GM04503 (cell line): ENCODE results near the gene FNDC5.

Experiments
- DNase-seq: peaks from one replicate; pipeline ENCODE4 v3.0.0-alpha.2; 2012; ENCODE audit warnings: low read depth

Gene FNDC5

GRCh38 chr1:32884032-32884372 is 13.3 kb upstream of the FNDC5 start:
- DNase-seq = no peak

DNA sequence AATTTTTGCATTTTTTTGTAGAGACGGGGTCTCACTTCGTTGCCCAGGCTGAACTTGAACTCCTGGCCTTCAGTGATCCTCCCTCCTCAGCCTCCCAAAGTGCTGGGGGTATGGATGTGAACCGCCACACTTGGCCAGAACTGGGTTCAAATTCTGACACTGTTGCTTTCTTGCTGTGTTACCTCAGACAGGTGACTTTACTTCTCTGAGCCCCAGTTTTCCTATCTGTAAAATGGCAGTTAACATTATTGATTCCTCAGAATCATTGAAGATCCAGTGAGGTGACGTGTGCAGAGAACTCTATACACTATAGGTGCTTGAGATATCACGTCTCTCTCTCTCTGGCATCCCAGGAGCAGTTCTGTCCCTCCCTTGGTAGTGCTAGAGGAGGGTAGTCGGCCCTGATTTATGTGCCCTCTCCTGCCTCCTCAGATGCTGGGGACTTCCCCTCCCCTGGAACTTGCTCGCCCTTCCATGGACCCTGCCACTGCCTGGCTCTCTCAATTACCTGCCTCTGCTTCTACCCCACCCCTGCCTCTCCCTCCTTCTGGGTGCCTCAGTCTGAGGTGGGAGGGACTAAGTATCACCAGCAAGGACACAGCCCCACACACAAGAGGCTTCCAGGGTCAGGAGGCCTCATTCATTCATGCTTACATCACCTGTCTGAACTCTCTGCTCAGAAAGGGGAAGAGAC is 12.8 kb upstream of the FNDC5 start:
- DNase-seq = no peak

- DNase-seq = no peak
Observed at GRCh38 chr1:32881871-32882850, 11.4 kb upstream of the FNDC5 start.

GRCh38 chr1:32881291-32881690 is 10.6 kb upstream of the FNDC5 start:
- DNase-seq = no peak

GRCh38 chr1:32878637-32879041 is 7.9 kb upstream of the FNDC5 start:
- DNase-seq = no peak

- no peak for DNase-seq
Observed at GRCh38 chr1:32878183-32878582, 7.5 kb upstream of the FNDC5 start.

- no peak for DNase-seq
Observed at GRCh38 chr1:32877211-32878110, 6.7 kb upstream of the FNDC5 start.

- DNase-seq = no peak
Observed at GRCh38 chr1:32876341-32877210, 5.9 kb upstream of the FNDC5 start.

DNA sequence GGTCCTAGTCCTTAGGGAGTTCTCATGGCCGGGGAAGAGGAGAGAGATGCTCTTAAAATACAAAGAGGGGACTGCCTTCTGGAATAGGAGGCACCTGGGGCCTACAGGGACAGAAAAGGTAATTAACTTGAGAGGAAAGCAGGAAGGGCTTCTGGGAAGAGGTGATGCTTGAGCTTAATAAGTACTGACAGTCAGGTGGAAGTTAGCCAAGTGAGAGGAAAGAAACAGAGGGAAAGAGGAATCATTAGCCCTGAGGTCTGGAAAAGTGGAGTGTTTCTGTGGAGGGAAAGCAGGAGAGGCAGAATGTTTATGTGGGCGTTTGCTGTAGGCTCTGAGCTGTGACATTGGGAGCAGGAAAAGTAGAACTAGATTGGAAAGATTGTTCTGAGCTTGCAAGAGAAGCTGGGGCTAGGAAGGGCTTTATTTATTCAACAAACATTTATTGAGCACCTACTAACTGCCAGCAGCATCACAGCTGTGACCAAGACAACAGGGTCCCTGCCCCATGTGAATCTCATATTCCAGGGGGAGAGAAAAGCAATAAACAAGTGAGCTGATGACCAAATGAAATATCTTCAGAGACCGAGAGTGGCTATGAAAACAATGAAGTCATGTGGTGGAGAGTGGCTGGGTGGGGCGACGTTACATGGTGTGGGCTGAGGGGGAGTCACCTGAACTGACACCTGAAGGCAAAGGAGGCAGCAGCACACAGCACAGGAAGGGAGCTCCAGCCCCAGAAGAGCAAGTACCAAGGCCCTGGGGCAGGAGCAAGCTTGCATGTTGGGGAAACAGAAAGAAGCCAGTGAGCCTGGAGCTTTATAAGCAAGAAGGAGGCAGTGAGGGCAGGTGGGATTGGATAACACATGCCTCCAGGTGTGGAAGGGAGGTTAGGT is 4.4 kb upstream of the FNDC5 start:
- DNase-seq = no peak

DNA sequence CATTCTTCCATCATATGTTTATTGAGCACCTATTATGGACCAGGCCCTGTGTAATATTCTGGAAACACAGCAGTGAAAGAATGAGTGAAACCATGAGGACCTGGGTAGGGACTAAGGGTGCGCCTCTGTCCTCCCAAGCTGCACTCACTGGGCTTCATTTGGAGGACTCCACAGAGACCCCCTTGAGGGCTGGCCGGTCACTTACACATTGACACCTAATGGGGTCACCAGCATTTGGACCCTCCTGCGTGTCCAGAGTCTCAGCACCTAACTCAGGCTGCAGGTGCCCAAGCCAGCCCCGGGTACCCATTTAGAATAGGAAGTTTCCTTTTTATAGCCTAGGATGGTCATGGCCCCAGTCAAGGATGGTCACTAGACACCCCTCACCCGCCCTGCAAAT is 2.8 kb upstream of the FNDC5 start:
- DNase-seq = no peak

DNA sequence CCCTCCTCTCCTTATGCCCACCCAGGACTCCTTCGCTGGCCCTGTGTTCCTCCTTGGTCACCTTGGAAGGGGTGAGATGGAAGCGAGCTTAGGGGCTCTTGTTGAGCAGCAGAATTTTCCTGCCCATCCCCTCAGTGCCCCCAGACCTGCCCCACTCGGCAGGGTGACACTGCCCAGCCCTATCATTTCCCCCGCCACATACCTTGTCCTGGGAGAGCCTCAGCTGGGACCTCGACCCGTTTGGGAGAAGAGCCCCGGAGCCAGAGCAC is 1.4 kb upstream of the FNDC5 start:
- DNase-seq = no peak

DNA sequence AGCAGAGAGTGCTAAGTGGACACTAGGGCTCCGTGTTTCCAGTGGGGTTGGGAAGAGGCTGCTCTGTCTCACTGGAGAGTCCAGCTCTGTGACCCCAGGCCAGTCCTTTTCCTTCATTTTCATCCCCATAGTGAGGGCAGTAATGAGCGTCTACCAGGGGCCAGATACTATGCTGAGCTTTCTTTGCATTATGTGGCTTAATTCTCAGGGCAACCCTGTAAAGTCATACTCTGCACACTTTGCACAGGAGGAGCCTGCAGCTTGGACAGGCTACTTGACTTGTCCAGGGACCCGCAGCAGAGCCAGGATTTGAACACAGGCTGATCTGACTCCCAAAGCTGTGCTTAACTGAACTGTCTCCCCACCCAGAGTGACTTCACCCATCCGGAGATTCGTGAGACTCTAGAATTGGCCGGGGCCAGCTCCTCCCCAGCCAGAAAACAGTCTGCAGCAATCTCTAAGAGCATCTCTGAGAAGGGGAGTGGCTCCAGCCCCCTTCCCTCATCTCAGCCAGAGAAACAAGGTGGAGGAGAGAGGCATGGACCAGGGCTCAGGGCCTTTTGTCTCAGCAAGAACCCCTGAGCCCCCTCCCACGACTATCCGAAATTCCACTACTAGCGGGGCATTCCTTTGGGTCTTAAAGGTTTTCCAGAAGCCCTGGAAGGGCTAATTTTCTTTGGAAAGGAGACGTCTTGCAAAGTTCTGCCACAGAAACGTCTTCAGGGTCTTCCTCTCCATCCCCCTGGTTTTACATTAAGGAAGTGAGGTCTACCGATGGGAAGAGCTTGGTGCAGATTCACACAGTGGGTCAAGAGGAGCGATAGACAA is 866 bp upstream of the FNDC5 start:
- DNase-seq = no peak

DNA sequence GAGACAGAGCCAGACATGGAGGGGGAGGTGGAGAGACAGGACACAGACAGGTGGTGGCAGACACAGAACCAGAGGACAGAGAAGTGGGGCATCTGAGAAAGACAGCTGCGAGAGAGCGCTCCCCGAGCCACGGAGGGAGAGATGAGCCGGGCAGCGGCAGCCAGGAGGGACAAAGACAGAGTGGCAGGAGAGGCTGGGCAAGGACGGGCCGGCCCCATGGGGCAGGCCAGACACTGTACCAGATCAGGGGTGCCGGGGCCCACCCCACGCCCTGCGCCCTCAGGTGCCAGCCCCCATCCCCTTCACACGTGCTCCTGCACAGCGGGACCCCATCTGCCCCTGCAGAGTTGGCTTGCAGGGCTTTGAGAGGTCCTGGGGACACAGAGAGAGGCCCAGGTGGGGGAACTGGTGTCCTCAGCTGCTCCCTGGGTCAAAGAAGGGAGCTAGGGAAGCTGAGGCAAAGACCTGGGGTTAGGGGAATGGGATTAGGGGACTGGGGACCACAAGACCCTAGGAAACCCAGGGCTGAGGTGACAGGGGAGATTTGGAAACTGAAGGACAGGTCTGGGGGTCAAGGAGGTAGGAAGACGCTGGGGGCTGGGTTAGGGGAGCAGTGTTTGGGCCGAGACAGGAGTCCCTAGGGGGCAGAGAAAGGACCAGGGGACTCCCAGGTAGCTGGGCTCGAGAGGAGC is 643 bp downstream of the FNDC5 start:
- no peak for DNase-seq

GRCh38 chr1:32868806-32869455 is 1.8 kb downstream of the FNDC5 start:
- DNase-seq = no peak

DNA sequence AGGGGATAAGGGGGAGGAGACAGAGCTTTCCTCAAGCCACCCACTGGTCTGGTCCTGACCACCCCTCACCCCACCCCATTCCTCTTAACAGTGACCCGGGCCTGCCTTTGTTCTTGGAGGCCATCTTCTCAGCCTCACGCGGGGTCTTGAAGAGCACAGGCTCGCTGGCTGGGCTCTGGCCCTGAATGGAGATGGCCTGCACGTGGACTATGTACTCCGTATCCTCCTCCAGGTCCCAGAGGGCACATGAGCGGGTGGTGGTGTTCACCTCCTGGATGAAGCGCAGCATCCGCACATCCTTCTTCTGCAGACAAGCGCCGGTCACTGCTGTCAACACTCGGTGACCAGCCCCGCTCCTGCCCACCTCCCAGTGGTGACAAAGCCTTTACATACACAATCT is 2.6 kb downstream of the FNDC5 start:
- DNase-seq = no peak

GRCh38 chr1:32867671-32868070 is 3.0 kb downstream of the FNDC5 start:
- no peak for DNase-seq

DNA sequence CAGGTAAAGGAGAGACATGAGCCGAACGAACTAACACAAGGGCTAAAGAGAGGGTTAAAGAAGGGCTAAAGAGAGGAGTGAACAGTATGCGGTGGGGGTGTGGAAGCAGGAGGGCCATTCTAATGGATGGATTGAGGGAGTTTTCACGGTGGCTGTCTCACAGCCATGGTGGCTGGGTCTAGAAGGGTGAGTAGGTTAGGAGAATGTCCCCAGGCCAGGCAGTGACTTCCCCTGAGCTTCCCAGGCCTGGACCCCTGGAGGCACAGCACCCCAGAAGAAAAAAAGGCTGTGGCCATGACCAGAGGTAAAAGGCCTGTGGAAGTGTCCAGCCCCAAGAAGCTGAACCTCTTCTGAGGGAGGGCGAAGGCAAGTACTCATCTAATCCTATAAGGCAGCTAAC is 3.6 kb downstream of the FNDC5 start:
- DNase-seq = no peak

DNA sequence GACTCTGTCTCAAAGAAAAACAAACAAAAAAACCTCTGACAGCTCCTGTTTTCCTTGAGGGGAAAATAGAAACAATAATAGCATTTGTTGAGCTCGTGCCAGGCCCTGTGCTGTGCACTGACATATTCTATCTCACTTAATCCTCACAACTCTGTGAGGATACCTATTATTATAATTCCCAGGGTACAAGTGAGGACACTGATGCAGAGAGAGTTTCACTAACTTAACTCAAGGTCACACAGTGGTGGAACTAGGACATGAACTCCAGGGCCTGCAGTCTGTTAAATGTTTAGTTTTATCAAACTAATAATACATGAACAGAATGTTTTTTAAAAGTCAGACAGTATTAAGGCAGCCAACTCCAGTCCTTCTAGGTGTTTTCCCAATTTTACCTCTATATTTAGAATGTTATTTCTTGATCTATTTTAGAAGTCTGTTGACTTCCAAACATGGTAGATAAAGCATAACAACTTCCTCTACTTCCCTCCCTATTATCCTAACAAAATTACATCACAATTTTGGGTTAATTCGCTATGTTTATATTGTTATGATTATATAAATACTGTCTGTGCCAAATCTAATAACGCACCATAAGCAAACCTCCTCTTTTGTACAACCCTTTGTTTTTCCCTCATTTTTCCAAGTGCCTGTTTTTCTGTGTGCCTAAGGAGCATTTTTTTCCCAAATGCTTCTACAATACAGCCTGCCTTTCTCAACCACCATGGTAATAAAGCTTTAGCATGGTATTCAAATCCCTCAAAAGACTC is 4.9 kb downstream of the FNDC5 start:
- DNase-seq = no peak
